ENCODE results near the gene PVALEF.

- TF ChIP-seq CTCF (IDR thresholded peaks at IDR 0.05) (no peak), POLR2A (IDR thresholded peaks at IDR 0.05) (no peak)
Measured at GRCh38 chr17:81199482-81199830, 34.1 kb downstream of the PVALEF start.

Measured in uterus (tissue), 2 donors.